H1 (cell line): Measurements from ENCODE around the gene TOM1. TPM values are rescaled to one million over a fixed set of nuclear protein-coding genes. Genes with fewer than 3 reads are reported as not detected.

ENCODE experiments used
- CTCF ChIA-PET: fragments of 300-600 bp; sonication (Branson Sonifier 250); formaldehyde crosslinking; loops from one replicate; lab custom pipeline; 2021; ENCODE audit not compliant: partially characterized antibody; lab: Charles Lee
- POLR2A ChIA-PET: fragments of 300-600 bp; sonication (Branson Sonifier 250); formaldehyde crosslinking; loops from one replicate; lab custom pipeline; 2021; ENCODE audit warnings: inconsistent platforms; ENCODE audit not compliant: partially characterized antibody; lab: Charles Lee
- DNase-seq, 2 experiments: peaks; one replicate each; pipeline versions ENCODE4 v3.0.0 to v3.0.0-alpha.2; 2010 to 2022; ENCODE audit warnings: low spot score in 2 of 2, low read depth in 1 of 2, mixed read lengths in 1 of 2
- FAIRE-seq: peaks from 2 replicates; lab custom pipeline; 2011; peaks lifted over from hg19 to GRCh38; lab: Jason Lieb, UNC
- H2AFZ ChIP-seq: 2 replicates; pipeline ENCODE4 v1.8.1; 2012; ENCODE audit warnings: low read length, inconsistent platforms
- H2AK5ac ChIP-seq: 2 replicates; pipeline ENCODE4 v1.6.1; 2013; ENCODE audit warnings: low read depth, low read length
- H2BK120ac ChIP-seq: replicated peaks from 2 replicates; pipeline ENCODE3; 2013; ENCODE audit warnings: low read depth, low read length, inconsistent platforms
- H2BK12ac ChIP-seq: 2 replicates; pipeline ENCODE4 v1.6.1; 2013; ENCODE audit warnings: low read depth, low read length
- H2BK15ac ChIP-seq: 2 replicates; pipeline ENCODE4 v1.6.1; 2013; ENCODE audit warnings: low read length
- H2BK20ac ChIP-seq: 2 replicates; pipeline ENCODE4 v1.6.1; 2013; ENCODE audit warnings: low read length
- H2BK5ac ChIP-seq: 2 replicates; pipeline ENCODE4 v1.6.1; 2013; ENCODE audit warnings: low read depth, low read length
- H3K14ac ChIP-seq: 2 replicates; pipeline ENCODE4 v1.6.1; 2013; ENCODE audit warnings: inconsistent platforms; ENCODE audit not compliant: insufficient read length
- H3K18ac ChIP-seq: 2 replicates; pipeline ENCODE4 v1.6.1; 2013; ENCODE audit warnings: low read length; ENCODE audit errors: extremely low read depth
- H3K23ac ChIP-seq: 2 replicates; pipeline ENCODE4 v1.6.1; 2013; ENCODE audit warnings: inconsistent platforms; ENCODE audit not compliant: insufficient read length
- H3K23me2 ChIP-seq: 2 replicates; pipeline ENCODE4 v1.6.1; 2013; ENCODE audit warnings: low read depth, low read length
- H3K27ac ChIP-seq: 2 replicates; pipeline ENCODE4 v1.6.1; 2011; ENCODE audit warnings: low read depth, low read length, inconsistent platforms
- H3K27me3 ChIP-seq, 4 experiments: replicated peaks in 1 of 4; 1 replicate in 1 of 4; 2 replicates in 3 of 4; pipeline versions ENCODE4 v1.6.1 to v1.8.1; 2011 to 2013; ENCODE audit warnings: low read length in 3 of 4, mild to moderate bottlenecking in 3 of 4, inconsistent platforms in 2 of 4, mixed read lengths in 2 of 4, moderate library complexity in 1 of 4; ENCODE audit not compliant: control insufficient read depth in 3 of 4, insufficient read depth in 3 of 4; ENCODE audit errors: extremely low read depth in 1 of 4
- H3K36me3 ChIP-seq, 4 experiments: 2 replicates each; pipeline versions ENCODE4 v1.6.1 to v1.8.1; 2011 to 2013; ENCODE audit warnings: mild to moderate bottlenecking in 4 of 4, low read length in 3 of 4, moderate library complexity in 2 of 4, control low read depth in 1 of 4, inconsistent platforms in 1 of 4; ENCODE audit not compliant: insufficient read depth in 4 of 4, control insufficient read depth in 2 of 4
- H3K4ac ChIP-seq: replicated peaks from 2 replicates; pipeline ENCODE3; 2013; ENCODE audit warnings: low read length, low read depth, mixed read lengths, inconsistent platforms; ENCODE audit not compliant: insufficient read length
- H3K4me1 ChIP-seq, 4 experiments: replicated peaks in 1 of 4; 1 replicate in 1 of 4; 2 replicates in 3 of 4; pipeline versions ENCODE4 v1.6.1 to v1.8.1; 2011 to 2013; ENCODE audit warnings: low read length in 3 of 4, inconsistent platforms in 2 of 4, mixed read lengths in 1 of 4; ENCODE audit not compliant: insufficient read depth in 4 of 4, control insufficient read depth in 3 of 4
- H3K4me2 ChIP-seq, 2 experiments: 2 replicates each; pipeline versions ENCODE4 v1.6.1 to v1.8.1; 2011 to 2013; ENCODE audit warnings: low read depth in 2 of 2, low read length in 2 of 2, control low read depth in 1 of 2, inconsistent platforms in 1 of 2, mild to moderate bottlenecking in 1 of 2; ENCODE audit not compliant: insufficient read depth in 1 of 2
- H3K4me3 ChIP-seq, 4 experiments: fragments of 200-600, 300-600 bp in 1 of 4; sonication (generic), shearing (Covaris generic), sonication (Bioruptor Twin) in 1 of 4; 2 replicates each; pipeline versions ENCODE4 v1.5.1 to v1.8.1; 2011 to 2016; ENCODE audit warnings: low read length in 4 of 4, low read depth in 3 of 4, control low read depth in 2 of 4, inconsistent platforms in 2 of 4, mild to moderate bottlenecking in 2 of 4, mixed read lengths in 1 of 4, moderate library complexity in 1 of 4; ENCODE audit not compliant: insufficient read depth in 2 of 4; ENCODE audit errors: extremely low read depth in 1 of 4
- H3K56ac ChIP-seq: replicated peaks from 2 replicates; pipeline ENCODE3; 2013; ENCODE audit warnings: low read depth, mild to moderate bottlenecking, mixed read lengths, low read length, inconsistent platforms; ENCODE audit not compliant: insufficient read length
- H3K79me1 ChIP-seq: 2 replicates; pipeline ENCODE4 v1.6.1; 2013; ENCODE audit warnings: low read depth, low read length, control low read depth
- H3K79me2 ChIP-seq, 2 experiments: 2 replicates each; pipeline versions ENCODE4 v1.6.1 to v1.8.1; 2012 to 2013; ENCODE audit warnings: low read length in 2 of 2, mild to moderate bottlenecking in 2 of 2, inconsistent platforms in 1 of 2; ENCODE audit not compliant: insufficient read depth in 2 of 2, control insufficient read depth in 1 of 2
- H3K9ac ChIP-seq, 4 experiments: replicated peaks in 1 of 4; 1 replicate in 1 of 4; 2 replicates in 3 of 4; pipeline versions ENCODE4 v1.6.1 to v1.8.1; 2011 to 2013; ENCODE audit warnings: low read depth in 3 of 4, low read length in 3 of 4, control low read depth in 2 of 4, mild to moderate bottlenecking in 2 of 4, moderate library complexity in 2 of 4, inconsistent platforms in 1 of 4; ENCODE audit errors: extremely low read depth in 1 of 4
- H3K9me3 ChIP-seq, 2 experiments: 2 replicates each; pipeline versions ENCODE4 v1.6.1 to v1.8.1; 2012 to 2013; ENCODE audit warnings: mild to moderate bottlenecking in 2 of 2, moderate library complexity in 2 of 2, control low read depth in 1 of 2, inconsistent platforms in 1 of 2, low read depth in 1 of 2, low read length in 1 of 2, mixed read lengths in 1 of 2; ENCODE audit not compliant: insufficient read depth in 2 of 2
- H4K20me1 ChIP-seq, 2 experiments: replicated peaks in 1 of 2; 2 replicates each; pipeline versions ENCODE3 to v1.8.1; 2011 to 2013; ENCODE audit warnings: inconsistent platforms in 2 of 2, low read length in 2 of 2, mild to moderate bottlenecking in 1 of 2; ENCODE audit not compliant: insufficient read depth in 2 of 2, control insufficient read depth in 1 of 2
- H4K5ac ChIP-seq: 2 replicates; pipeline ENCODE4 v1.6.1; 2013; ENCODE audit warnings: low read length, low read depth, mixed read lengths, inconsistent platforms; ENCODE audit not compliant: insufficient read length
- H4K8ac ChIP-seq: 2 replicates; pipeline ENCODE4 v1.8.0; 2013; ENCODE audit warnings: mild to moderate bottlenecking, moderate library complexity, low read length, inconsistent platforms; ENCODE audit not compliant: insufficient read depth; ENCODE audit errors: extremely low read depth
- H4K91ac ChIP-seq: replicated peaks from 2 replicates; pipeline ENCODE3; 2013; ENCODE audit warnings: low read length, mixed read lengths, inconsistent platforms; ENCODE audit not compliant: insufficient read length
- ASH2L ChIP-seq: fragments of 200-600, 300-600 bp; sonication (generic); IDR thresholded peaks from one replicate; pipeline ENCODE4 v1.7.1; 2017; ENCODE audit warnings: low read length
- BRCA1 ChIP-seq: IDR thresholded peaks from 2 replicates; pipeline ENCODE4 v1.6.1; 2012; ENCODE audit warnings: low read depth, low read length, improper control_type of control experiment
- CREB1 ChIP-seq: IDR thresholded peaks from 2 replicates; pipeline ENCODE4 v1.6.1; 2012; ENCODE audit warnings: inconsistent platforms
- NRF1 ChIP-seq: IDR thresholded peaks from 2 replicates; pipeline ENCODE4 v1.6.1; 2011; ENCODE audit warnings: mild to moderate bottlenecking, low read depth, low read length, improper control_type of control experiment
- PHF8 ChIP-seq: fragments of 200-600 bp; sonication (generic); conservative IDR thresholded peaks from 2 replicates; pipeline ENCODE4 v1.7.1; 2012; ENCODE audit warnings: low read depth, mild to moderate bottlenecking, inconsistent platforms, low read length, moderate library complexity
- RFX5 ChIP-seq: IDR thresholded peaks from 2 replicates; pipeline ENCODE4 v1.6.1; 2011; ENCODE audit warnings: low read depth, low read length, improper control_type of control experiment, borderline replicate concordance
- SAP30 ChIP-seq: fragments of 300-600 bp; sonication (generic); IDR thresholded peaks from 2 replicates; pipeline ENCODE4 v1.7.1; 2012; ENCODE audit warnings: low read length, moderate library complexity, mild to moderate bottlenecking, inconsistent platforms; ENCODE audit not compliant: insufficient read depth, insufficient replicate concordance
- SIX5 ChIP-seq: IDR thresholded peaks from 2 replicates; pipeline ENCODE4 v1.6.1; 2011; ENCODE audit warnings: mild to moderate bottlenecking, low read depth, low read length
- SP4 ChIP-seq: IDR thresholded peaks from 2 replicates; pipeline ENCODE4 v1.6.1; 2012; ENCODE audit warnings: low read length, inconsistent platforms
- SRF ChIP-seq: IDR thresholded peaks from 2 replicates; pipeline ENCODE4 v1.6.1; 2011; ENCODE audit warnings: mild to moderate bottlenecking, low read depth, low read length, moderate library complexity
- TAF7 ChIP-seq: optimal IDR thresholded peaks from 2 replicates; pipeline ENCODE3; 2011; ENCODE audit warnings: low read depth, mild to moderate bottlenecking, inconsistent platforms, low read length, moderate library complexity, borderline replicate concordance
- ZNF274 ChIP-seq: IDR thresholded peaks from 2 replicates; pipeline ENCODE4 v1.7.0; 2012; ENCODE audit warnings: low read length, borderline replicate concordance; ENCODE audit errors: extremely low read depth
- WGBS, 2 experiments: shearing (Covaris generic) in 1 of 2; methylation state at CpG; one replicate each; pipeline versions ENCODE4 v1.1.6 to v1.1.7; 2013 to 2015; ENCODE audit warnings: low lambda C conversion rate in 2 of 2, mixed read lengths in 2 of 2, inconsistent platforms in 1 of 2, low coverage in 1 of 2, missing lambda C conversion rate in 1 of 2; ENCODE audit not compliant: insufficient replicate concordance in 2 of 2, insufficient coverage in 1 of 2, insufficient read length in 1 of 2; ENCODE audit errors: extremely low coverage in 1 of 2, missing lambda C conversion rate in 1 of 2; 5-methylcytosine and 5-hydroxymethylcytosine counted together
- polyA plus RNA-seq, 7 experiments: library from polyadenylated mRNA; depleted of rRNA in 3 of 7; stranded (reverse) in 5 of 7; unstranded in 2 of 7; fragments of >200 nt in 5 of 7; fragments of 200-250 nt in 2 of 7; gene quantifications; 1 replicate in 5 of 7; 2 replicates in 1 of 7; 4 replicates in 1 of 7; pipeline versions ENCODE4 v1.2.1 to v1.2.3, GENCODE V29; 2011 to 2013; ENCODE audit warnings: missing spikeins in 2 of 7, mixed read lengths in 2 of 7
- total RNA-seq: library from RNA; stranded (reverse); fragmentation: NEBNext Ultra II Directional; extraction: Animal tissue kit (Norgen Biotek cat#: 25700); gene quantifications from 2 replicates; pipeline ENCODE4 v1.2.1, GENCODE V29; 2021
- TF ChIP-seq, protein P1 (sequence below): IDR thresholded peaks from 2 replicates; pipeline ENCODE4 v1.6.1; 2012; ENCODE audit warnings: inconsistent platforms

Gene TOM1
- total and polyA plus RNA-seq, 2 of the 8 experiments (the other 6 are each of a cell fraction or from before 2014, with no cell fraction given) = 25.1 to 39.2 TPM

DNA sequence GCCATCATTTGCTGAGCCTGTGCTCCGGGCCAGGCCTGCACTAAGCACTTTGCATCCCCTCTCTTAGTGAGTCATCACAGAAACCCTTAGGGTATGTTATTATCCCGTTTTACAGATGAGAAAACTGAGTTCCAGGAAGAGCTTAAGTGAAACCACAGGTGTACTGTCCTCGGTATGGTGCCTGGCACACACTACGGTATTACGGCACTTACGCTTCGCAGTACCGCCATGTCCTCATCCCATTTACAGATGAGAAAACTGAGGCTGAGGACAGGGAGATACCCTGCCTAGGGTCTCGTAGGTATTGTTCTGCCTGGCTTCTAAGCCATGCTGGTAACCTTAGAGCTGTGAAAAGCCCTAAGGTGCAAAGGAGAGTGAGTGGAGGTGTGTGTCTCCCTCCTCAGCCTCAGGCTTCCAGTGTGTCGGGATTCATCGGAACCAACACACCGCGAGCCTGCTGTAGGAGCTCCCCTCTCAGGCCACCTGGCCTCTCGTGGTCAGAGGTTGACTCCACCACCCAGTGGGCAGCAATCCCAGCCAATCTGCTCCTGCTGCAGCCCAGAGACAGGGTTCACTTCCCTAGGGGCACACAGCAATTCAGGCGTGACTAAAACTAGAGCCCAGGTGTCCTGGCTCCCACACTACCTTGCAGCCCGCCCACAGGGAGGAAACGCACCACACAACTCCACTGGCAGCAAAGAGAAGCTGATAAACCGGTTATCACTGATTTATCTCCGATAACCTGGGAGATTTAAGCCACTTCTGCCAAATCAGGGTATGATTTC, 41.6 kb downstream of the TOM1 start:
- no peaks in the 10 kb centered on the region for H3K79me1 ChIP-seq
- peaks cover 0 to 16% of the 10 kb centered on the region in 2 experiments for H4K20me1 ChIP-seq
- no peak overlapping the region for H4K91ac ChIP-seq
- H3K79me2 ChIP-seq = no peaks in the 10 kb centered on the region
- CTCF ChIA-PET = interaction anchor here (0.7 to 1.9 kb wide), 2 partner anchors 10 to 64 kb away, joined by 3 to 8 read pairs; no protein-coding TSS in a partner anchor
- no peak overlapping the region for H4K5ac ChIP-seq
- FAIRE-seq = no peak
- no peak for DNase-seq
- no peak overlapping the region for H3K4ac ChIP-seq
- no peak overlapping the region for H2BK5ac ChIP-seq
- no peak overlapping the region for H4K8ac ChIP-seq
- H2BK12ac ChIP-seq = no peak overlapping the region
- H3K36me3 ChIP-seq = peaks cover 2 to 14% (median 3%) of the 10 kb centered on the region in 4 experiments; a peak in 4 of 8 replicates
- no peak overlapping the region for H3K14ac ChIP-seq
- H3K4me2 ChIP-seq = no peak overlapping the region
- H3K27ac ChIP-seq = no peak overlapping the region
- H3K23me2 ChIP-seq = peaks cover 15% of the 10 kb centered on the region
- H3K56ac ChIP-seq = no peak overlapping the region
- no peak overlapping the region for H2AK5ac ChIP-seq
- no peaks in the 10 kb centered on the region for H3K27me3 ChIP-seq
- H3K23ac ChIP-seq = no peak overlapping the region
- no peaks in the 10 kb centered on the region; a peak in 1 of 7 replicates for H3K4me1 ChIP-seq
- no peak overlapping the region for H2AFZ ChIP-seq
- H2BK20ac ChIP-seq = no peak overlapping the region
- H3K18ac ChIP-seq = no peak overlapping the region
- H3K4me3 ChIP-seq = no peak overlapping the region
- POLR2A ChIA-PET = interaction anchor here (0.9 to 1.5 kb wide), 3 partner anchors 11 to 16 kb away, joined by 3 to 5 read pairs (median 3); no protein-coding TSS in a partner anchor
- H3K9me3 ChIP-seq = no peaks in the 10 kb centered on the region
- 93% methylated on average over 19 of the region's 19 CpGs; no CpG with 5 or more reads in 1 of the 2 experiments for WGBS, 2 experiments
- H2BK15ac ChIP-seq = no peak overlapping the region
- no peak overlapping the region for H2BK120ac ChIP-seq
- H3K9ac ChIP-seq = no peak overlapping the region
- no peak for TF ChIP-seq ZNF274
- no peak for TF ChIP-seq PHF8
- no peak for TF ChIP-seq RFX5
- TF ChIP-seq ASH2L = no peak
- TF ChIP-seq, protein P1, sequence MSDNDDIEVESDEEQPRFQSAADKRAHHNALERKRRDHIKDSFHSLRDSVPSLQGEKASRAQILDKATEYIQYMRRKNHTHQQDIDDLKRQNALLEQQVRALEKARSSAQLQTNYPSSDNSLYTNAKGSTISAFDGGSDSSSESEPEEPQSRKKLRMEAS = no peak
- no peak for TF ChIP-seq SP4
- no peak for TF ChIP-seq TAF7
- TF ChIP-seq BRCA1 = no peak
- no peak for TF ChIP-seq SAP30
- TF ChIP-seq SIX5 = no peak
- TF ChIP-seq SRF = no peak
- TF ChIP-seq CREB1 = no peak
- TF ChIP-seq NRF1 = no peak
